K562 (cell line): ENCODE data around the gene AK2. TPM values are rescaled to one million over a fixed set of nuclear protein-coding genes. Genes with fewer than 3 reads are reported as not detected.
A peak's percentile ranks its signal among the peaks of the same experiment; 100 is the strongest.

Source experiments
- ATF7 ChIP-seq: fragments of 450-650 bp; IDR thresholded peaks from 2 replicates; pipeline ENCODE4 v1.7.1; 2014; ENCODE audit warnings: mild to moderate bottlenecking, moderate library complexity
- ELF2 ChIP-seq: fragments of 250-450 bp; sonication (Bioruptor Pico); IDR thresholded peaks from 2 replicates; pipeline ENCODE4 v1.5.0; 2021; ENCODE audit warnings: mild to moderate bottlenecking
- ETS2 ChIP-seq: IDR thresholded peaks from 2 replicates; pipeline ENCODE4 v1.6.1; 2016; ENCODE audit warnings: borderline replicate concordance, missing genetic modification characterization, mild to moderate bottlenecking, moderate library complexity, missing compliant biosample characterization; ENCODE audit not compliant: poor library complexity, severe bottlenecking
- GABPB1 ChIP-seq: sonication (generic); formaldehyde crosslinking; IDR thresholded peaks from 2 replicates; pipeline ENCODE4 v1.8.0; 2022; ENCODE audit warnings: mild to moderate bottlenecking, missing genetic modification reagents
- GATAD2B ChIP-seq: fragments of 450-650 bp; IDR thresholded peaks from 2 replicates; pipeline ENCODE4 v1.6.1; 2017; ENCODE audit warnings: mild to moderate bottlenecking, borderline replicate concordance
- RBBP5 ChIP-seq: fragments of 200-600 bp; sonication (generic); IDR thresholded peaks from 2 replicates; pipeline ENCODE4 v1.6.1; 2012; ENCODE audit warnings: borderline replicate concordance, mild to moderate bottlenecking, low read length, control low read depth, inconsistent platforms; ENCODE audit not compliant: insufficient read depth, poor library complexity, severe bottlenecking
- SIN3B ChIP-seq: fragments of 450-650 bp; IDR thresholded peaks from 2 replicates; pipeline ENCODE4 v1.6.1; 2017; ENCODE audit warnings: low read depth, mild to moderate bottlenecking, moderate library complexity
- ZBTB1 ChIP-seq: sonication (generic); formaldehyde crosslinking; IDR thresholded peaks from 2 replicates; pipeline ENCODE4 v1.8.1; 2023; ENCODE audit warnings: missing genetic modification reagents, low read depth, mild to moderate bottlenecking, borderline replicate concordance
- ZNF239 ChIP-seq: fragments of 250-450 bp; sonication (Bioruptor Pico); IDR thresholded peaks from 2 replicates; pipeline ENCODE4 v1.4.0; 2020; ENCODE audit warnings: mild to moderate bottlenecking
- ZNF584 ChIP-seq: fragments of 200-800 bp; sonication (Bioruptor generic); IDR thresholded peaks from 2 replicates; pipeline ENCODE4 v1.6.1; 2016; ENCODE audit warnings: low read depth, mild to moderate bottlenecking, missing genetic modification characterization, missing compliant biosample characterization
- ZNF76 ChIP-seq: fragments of 250-450 bp; sonication (Bioruptor Pico); IDR thresholded peaks from 2 replicates; pipeline ENCODE4 v1.4.0; 2020; ENCODE audit warnings: mild to moderate bottlenecking, moderate library complexity, borderline replicate concordance
- polyA plus RNA-seq, 8 experiments: library from polyadenylated mRNA; depleted of rRNA in 4 of 8; stranded (reverse) in 5 of 8; unstranded in 3 of 8; fragments of >200 nt; fragmentation: Nextera tagmentation in 2 of 8; fragmentation: Illumina TruSeq in 1 of 8; extraction: Ambion mirVana in 2 of 8; extraction: Trizol in 1 of 8; gene quantifications; 2 replicates each; pipeline versions ENCODE4 v1.2.1 to v1.2.3, GENCODE V29; 2011 to 2014; ENCODE audit warnings: inconsistent platforms in 1 of 8, missing spikeins in 1 of 8
- total RNA-seq, 7 experiments: library from RNA; depleted of rRNA in 6 of 7; stranded (reverse); fragments of >200 nt in 6 of 7; fragmentation: Illumina TruSeq in 2 of 7; extraction: Trizol in 2 of 7; gene quantifications; 2 replicates each; pipeline versions ENCODE4 v1.2.1 to v1.2.3, GENCODE V29; 2011 to 2021; ENCODE audit warnings: low replicate concordance in 1 of 7
- TF ChIP-seq, protein P1 (sequence below): sonication (generic); formaldehyde crosslinking; IDR thresholded peaks from 2 replicates; pipeline ENCODE4 v1.8.1; 2023; ENCODE audit warnings: mild to moderate bottlenecking, missing genetic modification reagents, moderate library complexity
- TF ChIP-seq, protein P2 (sequence below), 2 experiments: fragments of 450-650 bp in 1 of 2; sonication (generic) in 1 of 2; formaldehyde crosslinking in 1 of 2; IDR thresholded peaks in 1 of 2; conservative IDR thresholded peaks in 1 of 2; 2 replicates each; pipeline versions ENCODE4 v1.6.1 to v1.8.1; 2016 to 2023; ENCODE audit warnings: mild to moderate bottlenecking in 2 of 2, moderate library complexity in 2 of 2, inconsistent platforms in 1 of 2, missing genetic modification reagents in 1 of 2
- TF ChIP-seq, protein P3 (sequence below): sonication (generic); formaldehyde crosslinking; IDR thresholded peaks from 2 replicates; pipeline ENCODE4 v1.8.1; 2023; ENCODE audit warnings: mild to moderate bottlenecking, missing genetic modification reagents
- TF ChIP-seq, protein P4 (sequence below): fragments of 450-650 bp; formaldehyde crosslinking; IDR thresholded peaks from 2 replicates; pipeline ENCODE4 v1.4.0; 2020; ENCODE audit warnings: mild to moderate bottlenecking, moderate library complexity
- TF ChIP-seq, protein P5 (sequence below): sonication (generic); formaldehyde crosslinking; IDR thresholded peaks from 2 replicates; pipeline ENCODE4 v1.9.0; 2022; ENCODE audit warnings: mild to moderate bottlenecking, missing genetic modification reagents
- TF ChIP-seq, protein P6 (sequence below): fragments of 250-450 bp; sonication (Bioruptor Pico); IDR thresholded peaks from 2 replicates; pipeline ENCODE4 v1.5.0; 2021; ENCODE audit warnings: mild to moderate bottlenecking, borderline replicate concordance

Gene AK2
- total and polyA plus RNA-seq, 9 of the 15 experiments (the other 6 are each of a cell fraction or from before 2014, with no cell fraction given), result 105 to 1,050 (median 509) TPM

DNA sequence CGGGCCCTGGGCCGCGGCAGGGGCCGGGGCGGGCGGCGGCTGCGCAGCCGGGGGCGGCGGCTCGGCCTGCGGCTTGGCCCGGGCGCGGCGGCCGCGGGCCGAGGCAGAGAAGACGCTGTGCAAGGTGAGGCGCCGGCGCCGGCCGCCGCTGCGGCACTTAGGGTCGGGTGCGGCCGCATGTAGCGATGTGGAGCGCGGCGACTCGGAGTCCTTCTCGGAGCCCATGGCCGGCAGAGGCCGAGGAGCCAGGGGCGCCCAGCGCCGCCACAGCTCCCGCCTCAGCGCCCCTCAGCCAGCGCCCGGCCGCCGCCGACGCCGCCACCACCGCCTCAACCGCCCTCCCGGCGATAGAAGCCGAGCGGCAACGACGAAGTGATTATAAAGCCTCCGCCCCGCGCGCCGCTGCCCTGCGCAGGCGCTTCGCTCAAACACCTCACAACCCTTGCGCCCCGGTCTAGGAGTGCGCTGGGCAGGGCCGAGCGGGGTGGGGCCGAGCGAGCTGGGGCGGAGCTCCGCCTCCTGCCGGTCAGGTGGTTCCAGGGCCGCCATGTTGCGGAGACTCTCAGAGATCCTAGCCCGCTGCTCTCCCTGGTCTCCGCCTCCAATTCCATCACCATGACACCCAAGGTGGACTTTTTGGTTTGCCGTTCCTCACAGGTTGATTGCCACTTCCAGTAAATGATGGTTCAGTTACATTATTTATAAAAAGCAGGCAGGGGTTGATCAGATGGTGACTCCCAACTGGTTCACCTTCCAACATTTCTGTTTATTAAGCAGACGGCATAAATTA lies 72.0 kb downstream of the AK2 start, which contains the start of gene RNF19B (continued):
- TF ChIP-seq, protein P1, sequence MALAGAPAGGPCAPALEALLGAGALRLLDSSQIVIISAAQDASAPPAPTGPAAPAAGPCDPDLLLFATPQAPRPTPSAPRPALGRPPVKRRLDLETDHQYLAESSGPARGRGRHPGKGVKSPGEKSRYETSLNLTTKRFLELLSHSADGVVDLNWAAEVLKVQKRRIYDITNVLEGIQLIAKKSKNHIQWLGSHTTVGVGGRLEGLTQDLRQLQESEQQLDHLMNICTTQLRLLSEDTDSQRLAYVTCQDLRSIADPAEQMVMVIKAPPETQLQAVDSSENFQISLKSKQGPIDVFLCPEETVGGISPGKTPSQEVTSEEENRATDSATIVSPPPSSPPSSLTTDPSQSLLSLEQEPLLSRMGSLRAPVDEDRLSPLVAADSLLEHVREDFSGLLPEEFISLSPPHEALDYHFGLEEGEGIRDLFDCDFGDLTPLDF, result peak; percentile 83; the same call in 1 of the 2 replicates
- TF ChIP-seq ZBTB1 (CRISPR knock-in tag) (peak; percentile 79), ZNF584 (no peak), GABPB1 (CRISPR knock-in tag) (0 out of 2 replicates have a peak, but pooled peaks have one; percentile 18), GATAD2B (0 out of 2 replicates have a peak, but pooled peaks have one; percentile 34), ELF2 (CRISPR knock-in tag) (peak; percentile 56; the same call in 1 of the 2 replicates), ETS2 (tag) (peak; percentile 30), ZNF76 (CRISPR knock-in tag) (0 out of 2 replicates have a peak, but pooled peaks have one; percentile 67), ZNF239 (CRISPR knock-in tag) (no peak), SIN3B (peak; percentile 66), RBBP5 (peak; percentile 58), ATF7 (peak; percentile 83)
- TF ChIP-seq, protein P2, sequence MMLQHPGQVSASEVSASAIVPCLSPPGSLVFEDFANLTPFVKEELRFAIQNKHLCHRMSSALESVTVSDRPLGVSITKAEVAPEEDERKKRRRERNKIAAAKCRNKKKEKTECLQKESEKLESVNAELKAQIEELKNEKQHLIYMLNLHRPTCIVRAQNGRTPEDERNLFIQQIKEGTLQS (IDR thresholded peaks at IDR 0.05), result no peak
- TF ChIP-seq, protein P2 (CRISPR knock-in tag; conservative IDR thresholded peaks at IDR 0.05), result 0 out of 2 replicates have a peak, but pooled peaks have one; percentile 18
- TF ChIP-seq, protein P3, sequence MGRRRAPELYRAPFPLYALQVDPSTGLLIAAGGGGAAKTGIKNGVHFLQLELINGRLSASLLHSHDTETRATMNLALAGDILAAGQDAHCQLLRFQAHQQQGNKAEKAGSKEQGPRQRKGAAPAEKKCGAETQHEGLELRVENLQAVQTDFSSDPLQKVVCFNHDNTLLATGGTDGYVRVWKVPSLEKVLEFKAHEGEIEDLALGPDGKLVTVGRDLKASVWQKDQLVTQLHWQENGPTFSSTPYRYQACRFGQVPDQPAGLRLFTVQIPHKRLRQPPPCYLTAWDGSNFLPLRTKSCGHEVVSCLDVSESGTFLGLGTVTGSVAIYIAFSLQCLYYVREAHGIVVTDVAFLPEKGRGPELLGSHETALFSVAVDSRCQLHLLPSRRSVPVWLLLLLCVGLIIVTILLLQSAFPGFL (CRISPR knock-in tag), result no peak
- TF ChIP-seq, protein P4, sequence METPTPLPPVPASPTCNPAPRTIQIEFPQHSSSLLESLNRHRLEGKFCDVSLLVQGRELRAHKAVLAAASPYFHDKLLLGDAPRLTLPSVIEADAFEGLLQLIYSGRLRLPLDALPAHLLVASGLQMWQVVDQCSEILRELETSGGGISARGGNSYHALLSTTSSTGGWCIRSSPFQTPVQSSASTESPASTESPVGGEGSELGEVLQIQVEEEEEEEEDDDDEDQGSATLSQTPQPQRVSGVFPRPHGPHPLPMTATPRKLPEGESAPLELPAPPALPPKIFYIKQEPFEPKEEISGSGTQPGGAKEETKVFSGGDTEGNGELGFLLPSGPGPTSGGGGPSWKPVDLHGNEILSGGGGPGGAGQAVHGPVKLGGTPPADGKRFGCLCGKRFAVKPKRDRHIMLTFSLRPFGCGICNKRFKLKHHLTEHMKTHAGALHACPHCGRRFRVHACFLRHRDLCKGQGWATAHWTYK, result peak; percentile 87
- TF ChIP-seq, protein P5, sequence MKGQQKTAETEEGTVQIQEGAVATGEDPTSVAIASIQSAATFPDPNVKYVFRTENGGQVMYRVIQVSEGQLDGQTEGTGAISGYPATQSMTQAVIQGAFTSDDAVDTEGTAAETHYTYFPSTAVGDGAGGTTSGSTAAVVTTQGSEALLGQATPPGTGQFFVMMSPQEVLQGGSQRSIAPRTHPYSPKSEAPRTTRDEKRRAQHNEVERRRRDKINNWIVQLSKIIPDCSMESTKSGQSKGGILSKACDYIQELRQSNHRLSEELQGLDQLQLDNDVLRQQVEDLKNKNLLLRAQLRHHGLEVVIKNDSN, result peak; percentile 93
- TF ChIP-seq, protein P6, sequence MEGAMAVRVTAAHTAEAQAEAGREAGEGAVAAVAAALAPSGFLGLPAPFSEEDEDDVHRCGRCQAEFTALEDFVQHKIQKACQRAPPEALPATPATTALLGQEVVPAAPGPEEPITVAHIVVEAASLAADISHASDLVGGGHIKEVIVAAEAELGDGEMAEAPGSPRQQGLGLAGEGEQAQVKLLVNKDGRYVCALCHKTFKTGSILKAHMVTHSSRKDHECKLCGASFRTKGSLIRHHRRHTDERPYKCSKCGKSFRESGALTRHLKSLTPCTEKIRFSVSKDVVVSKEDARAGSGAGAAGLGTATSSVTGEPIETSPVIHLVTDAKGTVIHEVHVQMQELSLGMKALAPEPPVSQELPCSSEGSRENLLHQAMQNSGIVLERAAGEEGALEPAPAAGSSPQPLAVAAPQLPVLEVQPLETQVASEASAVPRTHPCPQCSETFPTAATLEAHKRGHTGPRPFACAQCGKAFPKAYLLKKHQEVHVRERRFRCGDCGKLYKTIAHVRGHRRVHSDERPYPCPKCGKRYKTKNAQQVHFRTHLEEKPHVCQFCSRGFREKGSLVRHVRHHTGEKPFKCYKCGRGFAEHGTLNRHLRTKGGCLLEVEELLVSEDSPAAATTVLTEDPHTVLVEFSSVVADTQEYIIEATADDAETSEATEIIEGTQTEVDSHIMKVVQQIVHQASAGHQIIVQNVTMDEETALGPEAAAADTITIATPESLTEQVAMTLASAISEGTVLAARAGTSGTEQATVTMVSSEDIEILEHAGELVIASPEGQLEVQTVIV (CRISPR knock-in tag), result no peak
